ENCODE results near the gene TBX21.
A peak's percentile ranks its signal among the peaks of the same experiment; 100 is the strongest.

The TBX21 gene

GRCh38 chr17:47728214-47728877 is 4.7 kb upstream of the TBX21 start:
- H3K9me3 ChIP-seq (ENCODE audit: control insufficient read depth, insufficient read depth, low read length): no peaks in the 10 kb centered on the region
- H3K27me3 ChIP-seq (ENCODE audit: control insufficient read depth, insufficient read depth, low read length): peaks cover 35% of the 10 kb centered on the region
- no peaks in the 10 kb centered on the region for H3K36me3 ChIP-seq (ENCODE audit: control insufficient read depth, insufficient read depth, low read length)
- H3K4me1 ChIP-seq (ENCODE audit: control insufficient read depth, insufficient read depth, low read length): no peaks in the 10 kb centered on the region
- H3K4me3 ChIP-seq (ENCODE audit: low read depth, low read length): no peak overlapping the region
- no peak overlapping the region for H3K9ac ChIP-seq (ENCODE audit: low read depth, low read length)

DNA sequence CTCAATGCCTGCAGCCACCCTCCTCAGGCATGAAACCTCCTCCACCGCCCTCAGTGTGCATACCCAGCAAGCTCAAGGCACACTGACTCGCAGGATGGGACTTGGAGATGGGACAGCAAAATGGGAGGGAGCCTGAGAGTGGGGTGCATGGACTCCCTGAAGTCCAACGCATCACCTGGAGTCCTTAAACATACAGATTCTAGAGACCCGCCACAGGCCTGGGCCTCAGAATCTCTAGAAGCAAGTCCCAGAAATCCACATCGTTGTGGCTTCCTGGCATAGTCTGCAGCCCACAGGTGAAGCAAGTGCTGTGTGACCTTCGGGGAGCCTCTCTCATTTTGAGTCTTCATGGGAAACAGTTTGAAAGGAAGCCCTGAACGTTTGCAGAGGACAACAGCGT is 3.6 kb upstream of the TBX21 start:
- Histone ChIP-seq H3K4me1 (ENCODE audit: control insufficient read depth, insufficient read depth, low read length) (no peaks in the 10 kb centered on the region), H3K9me3 (ENCODE audit: control insufficient read depth, insufficient read depth, low read length) (no peaks in the 10 kb centered on the region), H3K36me3 (ENCODE audit: control insufficient read depth, insufficient read depth, low read length) (no peaks in the 10 kb centered on the region), H3K4me3 (ENCODE audit: low read depth, low read length) (no peak overlapping the region), H3K9ac (ENCODE audit: low read depth, low read length) (no peak overlapping the region), H3K27me3 (ENCODE audit: control insufficient read depth, insufficient read depth, low read length) (peaks cover 45% of the 10 kb centered on the region)

- Histone ChIP-seq H3K4me1 (ENCODE audit: control insufficient read depth, insufficient read depth, low read length) (no peaks in the 10 kb centered on the region), H3K9me3 (ENCODE audit: control insufficient read depth, insufficient read depth, low read length) (no peaks in the 10 kb centered on the region), H3K36me3 (ENCODE audit: control insufficient read depth, insufficient read depth, low read length) (no peaks in the 10 kb centered on the region), H3K9ac (ENCODE audit: low read depth, low read length) (no peak overlapping the region), H3K4me3 (ENCODE audit: low read depth, low read length) (no peak overlapping the region), H3K27me3 (ENCODE audit: control insufficient read depth, insufficient read depth, low read length) (peaks cover 53% of the 10 kb centered on the region)
Measured at GRCh38 chr17:47730681-47731080, 2.4 kb upstream of the TBX21 start.

- H3K4me3 ChIP-seq (ENCODE audit: low read depth, low read length): no peak overlapping the region
- no peak overlapping the region for H3K9ac ChIP-seq (ENCODE audit: low read depth, low read length)
- no peaks in the 10 kb centered on the region for H3K4me1 ChIP-seq (ENCODE audit: control insufficient read depth, insufficient read depth, low read length)
- peaks cover 60% of the 10 kb centered on the region for H3K27me3 ChIP-seq (ENCODE audit: control insufficient read depth, insufficient read depth, low read length)
- H3K9me3 ChIP-seq (ENCODE audit: control insufficient read depth, insufficient read depth, low read length): no peaks in the 10 kb centered on the region
- H3K36me3 ChIP-seq (ENCODE audit: control insufficient read depth, insufficient read depth, low read length): no peaks in the 10 kb centered on the region
Measured at GRCh38 chr17:47731396-47731795, 1.6 kb upstream of the TBX21 start.

- H3K4me3 ChIP-seq (ENCODE audit: low read depth, low read length): peak overlapping the region; percentile 62
Measured at GRCh38 chr17:47732399-47733046, 513 bp upstream of the TBX21 start.

GRCh38 chr17:47733674-47734410 is 806 bp downstream of the TBX21 start:
- Histone ChIP-seq H3K4me3 (ENCODE audit: low read depth, low read length) (peak overlapping the region; percentile 62), H3K27me3 (ENCODE audit: control insufficient read depth, insufficient read depth, low read length) (peaks cover 68% of the 10 kb centered on the region), H3K9me3 (ENCODE audit: control insufficient read depth, insufficient read depth, low read length) (no peaks in the 10 kb centered on the region), H3K9ac (ENCODE audit: low read depth, low read length) (peak overlapping the region; percentile 73), H3K36me3 (ENCODE audit: control insufficient read depth, insufficient read depth, low read length) (no peaks in the 10 kb centered on the region), H3K4me1 (ENCODE audit: control insufficient read depth, insufficient read depth, low read length) (no peaks in the 10 kb centered on the region)

More at GRCh38 chr17:47732399-47733046, 513 bp upstream of the TBX21 start:
- H3K36me3 ChIP-seq (ENCODE audit: control insufficient read depth, insufficient read depth, low read length): no peaks in the 10 kb centered on the region
- no peaks in the 10 kb centered on the region for H3K4me1 ChIP-seq (ENCODE audit: control insufficient read depth, insufficient read depth, low read length)
- H3K9me3 ChIP-seq (ENCODE audit: control insufficient read depth, insufficient read depth, low read length): no peaks in the 10 kb centered on the region
- H3K27me3 ChIP-seq (ENCODE audit: control insufficient read depth, insufficient read depth, low read length): peaks cover 68% of the 10 kb centered on the region
- H3K9ac ChIP-seq (ENCODE audit: low read depth, low read length): no peak overlapping the region

GRCh38 chr17:47735139-47735464 is 2.1 kb downstream of the TBX21 start:
- Histone ChIP-seq H3K36me3 (ENCODE audit: control insufficient read depth, insufficient read depth, low read length) (no peaks in the 10 kb centered on the region), H3K4me1 (ENCODE audit: control insufficient read depth, insufficient read depth, low read length) (no peaks in the 10 kb centered on the region), H3K4me3 (ENCODE audit: low read depth, low read length) (no peak overlapping the region), H3K27me3 (ENCODE audit: control insufficient read depth, insufficient read depth, low read length) (peaks cover 62% of the 10 kb centered on the region), H3K9ac (ENCODE audit: low read depth, low read length) (no peak overlapping the region), H3K9me3 (ENCODE audit: control insufficient read depth, insufficient read depth, low read length) (no peaks in the 10 kb centered on the region)

- Histone ChIP-seq H3K9me3 (ENCODE audit: control insufficient read depth, insufficient read depth, low read length) (no peaks in the 10 kb centered on the region), H3K9ac (ENCODE audit: low read depth, low read length) (no peak overlapping the region), H3K27me3 (ENCODE audit: control insufficient read depth, insufficient read depth, low read length) (peaks cover 60% of the 10 kb centered on the region), H3K4me1 (ENCODE audit: control insufficient read depth, insufficient read depth, low read length) (no peaks in the 10 kb centered on the region), H3K4me3 (ENCODE audit: low read depth, low read length) (no peak overlapping the region), H3K36me3 (ENCODE audit: control insufficient read depth, insufficient read depth, low read length) (no peaks in the 10 kb centered on the region)
Measured at GRCh38 chr17:47735536-47736011, 2.5 kb downstream of the TBX21 start.

DNA sequence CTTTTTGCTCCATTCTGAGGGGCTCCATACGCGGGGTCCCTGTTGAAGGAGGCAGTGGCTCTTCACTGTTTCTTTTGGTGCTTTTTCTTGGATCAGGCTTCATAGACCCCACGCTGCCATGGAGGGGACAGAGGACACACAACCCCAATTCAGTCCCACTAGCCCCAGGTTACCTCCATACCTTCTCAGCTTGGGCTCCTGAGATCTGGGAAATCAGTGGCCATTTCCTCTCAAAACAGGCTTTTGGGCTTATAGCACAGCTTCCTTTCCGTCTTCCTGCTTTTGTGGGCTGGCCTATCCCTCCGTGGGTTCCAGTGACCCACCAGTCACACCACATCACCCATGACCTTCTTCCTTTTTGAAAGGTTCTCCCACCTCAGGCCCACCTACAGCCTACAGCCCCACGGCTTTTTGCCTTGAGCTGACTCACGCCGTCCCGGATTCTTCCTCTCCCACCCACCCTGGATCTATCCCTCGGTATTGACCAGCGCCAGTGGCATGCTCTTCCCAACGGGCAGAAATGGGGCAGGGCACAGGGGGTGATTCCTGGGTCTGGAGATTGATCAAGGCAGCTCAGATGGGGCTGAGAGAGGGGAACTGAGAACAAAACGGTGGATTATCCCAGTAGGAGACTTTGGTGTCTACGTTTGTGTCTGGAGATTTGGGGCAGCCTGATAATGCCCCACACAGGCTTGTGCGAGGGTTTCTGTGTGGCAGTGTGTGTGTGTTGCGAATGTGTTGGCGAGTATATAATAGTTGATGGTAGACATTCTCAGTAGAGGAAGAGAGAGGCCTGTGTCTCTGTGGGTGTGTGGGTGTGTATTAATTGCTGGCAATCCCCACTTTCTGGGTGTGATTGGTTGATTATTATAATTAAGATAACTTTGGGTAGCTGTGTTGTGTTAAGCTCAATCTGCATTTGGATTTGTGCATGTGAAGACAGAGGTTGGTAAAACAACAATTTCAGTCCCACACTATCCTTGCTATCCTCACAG is 3.8 kb downstream of the TBX21 start:
- H3K4me3 ChIP-seq (ENCODE audit: low read depth, low read length): no peak overlapping the region
- no peaks in the 10 kb centered on the region for H3K4me1 ChIP-seq (ENCODE audit: control insufficient read depth, insufficient read depth, low read length)
- no peak overlapping the region for H3K9ac ChIP-seq (ENCODE audit: low read depth, low read length)
- peaks cover 58% of the 10 kb centered on the region for H3K27me3 ChIP-seq (ENCODE audit: control insufficient read depth, insufficient read depth, low read length)
- no peaks in the 10 kb centered on the region for H3K36me3 ChIP-seq (ENCODE audit: control insufficient read depth, insufficient read depth, low read length)
- no peaks in the 10 kb centered on the region for H3K9me3 ChIP-seq (ENCODE audit: control insufficient read depth, insufficient read depth, low read length)

DNA sequence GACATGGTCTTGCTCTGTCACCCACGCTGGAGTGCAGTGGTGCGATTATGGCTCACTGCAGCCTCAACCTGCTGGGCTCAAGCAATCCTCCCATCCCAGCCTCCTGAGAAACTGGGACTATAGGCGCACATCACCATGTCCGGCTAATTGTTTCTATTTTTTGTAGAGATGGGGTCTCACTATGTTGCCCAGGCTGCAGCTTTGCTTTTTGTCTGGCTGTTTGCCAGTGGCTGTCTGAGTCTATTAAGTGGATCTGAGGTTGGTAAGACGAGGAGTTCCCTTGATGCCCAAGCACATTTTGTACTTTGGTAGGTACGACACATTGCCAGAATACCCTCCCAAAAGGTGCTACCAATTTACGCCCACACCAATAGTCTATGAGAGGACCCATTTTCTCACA is 5.1 kb downstream of the TBX21 start:
- H3K4me1 ChIP-seq (ENCODE audit: control insufficient read depth, insufficient read depth, low read length): no peaks in the 10 kb centered on the region
- no peak overlapping the region for H3K4me3 ChIP-seq (ENCODE audit: low read depth, low read length)
- no peaks in the 10 kb centered on the region for H3K9me3 ChIP-seq (ENCODE audit: control insufficient read depth, insufficient read depth, low read length)
- H3K36me3 ChIP-seq (ENCODE audit: control insufficient read depth, insufficient read depth, low read length): no peaks in the 10 kb centered on the region
- H3K27me3 ChIP-seq (ENCODE audit: control insufficient read depth, insufficient read depth, low read length): peaks cover 46% of the 10 kb centered on the region
- H3K9ac ChIP-seq (ENCODE audit: low read depth, low read length): no peak overlapping the region

- H3K4me3 ChIP-seq (ENCODE audit: low read depth, low read length): no peak overlapping the region
- H3K27me3 ChIP-seq (ENCODE audit: control insufficient read depth, insufficient read depth, low read length): peaks cover 40% of the 10 kb centered on the region
- H3K9me3 ChIP-seq (ENCODE audit: control insufficient read depth, insufficient read depth, low read length): no peaks in the 10 kb centered on the region
- no peaks in the 10 kb centered on the region for H3K36me3 ChIP-seq (ENCODE audit: control insufficient read depth, insufficient read depth, low read length)
- H3K9ac ChIP-seq (ENCODE audit: low read depth, low read length): no peak overlapping the region
- H3K4me1 ChIP-seq (ENCODE audit: control insufficient read depth, insufficient read depth, low read length): no peaks in the 10 kb centered on the region
Measured at GRCh38 chr17:47739150-47739549, 6.1 kb downstream of the TBX21 start.
